HG03558 (cell line): ENCODE results near the gene CEACAM20.
"Not testable (repeated sequence)": the region's sequence is repeated elsewhere in the genome, so short reads cannot be mapped to it uniquely, and the experiment has no call there.

Experiments used
- ATAC-seq: cut with Tn5 transposase; IDR thresholded peaks from one replicate; pipeline ENCODE4 v1.9.1; 2021; ENCODE audit warnings: moderate number of reproducible peaks; ENCODE audit not compliant: unreplicated experiment; ENCODE audit errors: extremely low read depth

The CEACAM20 gene

GRCh38 chr19:44550976-44551375 lies 21.5 kb upstream of the CEACAM20 start:
- not testable (repeated sequence) for ATAC-seq

- no peak for ATAC-seq
Observed at GRCh38 chr19:44549507-44549906, 20.0 kb upstream of the CEACAM20 start.

- no peak for ATAC-seq
Observed at GRCh38 chr19:44548736-44549135, 19.3 kb upstream of the CEACAM20 start.

GRCh38 chr19:44544031-44544430 lies 14.6 kb upstream of the CEACAM20 start:
- no peak for ATAC-seq

GRCh38 chr19:44542671-44543070 lies 13.2 kb upstream of the CEACAM20 start:
- ATAC-seq, result no peak

GRCh38 chr19:44540736-44541135 lies 11.3 kb upstream of the CEACAM20 start:
- ATAC-seq, result no peak

GRCh38 chr19:44539991-44540390 lies 10.5 kb upstream of the CEACAM20 start:
- ATAC-seq, result no peak

GRCh38 chr19:44539236-44539826 lies 9.9 kb upstream of the CEACAM20 start:
- ATAC-seq, result no peak

GRCh38 chr19:44535361-44535760 lies 5.9 kb upstream of the CEACAM20 start:
- ATAC-seq, result not testable (repeated sequence)

GRCh38 chr19:44532819-44533218 lies 3.3 kb upstream of the CEACAM20 start:
- no peak for ATAC-seq

GRCh38 chr19:44530777-44531176 lies 1.3 kb upstream of the CEACAM20 start:
- ATAC-seq, result no peak

- no peak for ATAC-seq
Observed at GRCh38 chr19:44527554-44527953, 1.9 kb downstream of the CEACAM20 start.

- no peak for ATAC-seq
Observed at GRCh38 chr19:44525721-44526430, 3.6 kb downstream of the CEACAM20 start.

- no peak for ATAC-seq
Observed at GRCh38 chr19:44521370-44521769, 8.1 kb downstream of the CEACAM20 start.

GRCh38 chr19:44517146-44517545 lies 12.3 kb downstream of the CEACAM20 start:
- ATAC-seq, result no peak

GRCh38 chr19:44515907-44516306 lies 13.6 kb downstream of the CEACAM20 start:
- no peak for ATAC-seq

- ATAC-seq, result no peak
Observed at GRCh38 chr19:44515031-44515430, 14.4 kb downstream of the CEACAM20 start.

GRCh38 chr19:44512326-44513298 lies 16.9 kb downstream of the CEACAM20 start:
- no peak for ATAC-seq

- ATAC-seq, result no peak
Observed at GRCh38 chr19:44509478-44509877, 20.0 kb downstream of the CEACAM20 start.

- ATAC-seq, result peak; percentile 67
Observed at GRCh38 chr19:44499962-44500949, 29.2 kb downstream of the CEACAM20 start, which contains the start of gene ZNF180. TSS of gene ZNF180 (minus strand) at chr19:44500522. CDS start at chr19:44497334, 3,188 bp downstream.
